ENCODE results near the gene TBC1D23. TPM values are rescaled to one million over a fixed set of nuclear protein-coding genes. Genes with fewer than 3 reads are reported as not detected.

Gene TBC1D23
- total RNA-seq, 1 experiment from 2014 or later, result 37.9 TPM

GRCh38 chr3:100268156-100268555 lies 7.4 kb downstream of the TBC1D23 start:
- intact Hi-C loops (cut with micrococcal nuclease), result loop anchor here (5.0 kb wide), 1 partner anchor 39 kb away; no protein-coding TSS in a partner anchor
- Histone ChIP-seq H4K20me1 (ENCODE audit: low read length) (peaks cover 4% of the 10 kb centered on the region; the same call in 1 of the 2 replicates), H3K4me1 (ENCODE audit: insufficient read depth, low read length) (peaks cover 53% of the 10 kb centered on the region), H2AFZ (ENCODE audit: low read length) (no peak overlapping the region), H3K9me3 (ENCODE audit: low read length) (no peaks in the 10 kb centered on the region), H3K27me3 (ENCODE audit: low read length) (no peaks in the 10 kb centered on the region), H3K36me3 (ENCODE audit: low read depth, low read length) (no peaks in the 10 kb centered on the region), H3F3A (ENCODE audit: low read length, unreplicated experiment) (no peaks in the 10 kb centered on the region), H3K9ac (ENCODE audit: low read length) (no peak overlapping the region), H3K9me2 (replicated peaks; ENCODE audit: low read length) (no peaks in the 10 kb centered on the region), H3K79me2 (ENCODE audit: low read length) (peaks cover 88% of the 10 kb centered on the region), H3K4me2 (ENCODE audit: low read length) (peak overlapping the region; percentile 76; the same call in 1 of the 2 replicates), H3K27ac (ENCODE audit: low read length) (no peak overlapping the region), H3K4me3 (ENCODE audit: low read length) (no peak overlapping the region)
- DNase-seq (no peak), ATAC-seq (no peak)
- BruUV-seq (replicated peaks), result no TSS peak
- TF ChIP-seq EZH2 (IDR thresholded peaks at IDR 0.05; ENCODE audit: low read length, unreplicated experiment), result no peak
- no peak for TF ChIP-seq EZH2phosphoT487 (IDR thresholded peaks at IDR 0.05; ENCODE audit: borderline replicate concordance, low read length)
- no peak for TF ChIP-seq CTCF (conservative IDR thresholded peaks at IDR 0.05; ENCODE audit: low read depth, low read length)
- ChIA-PET POLR2A (ENCODE audit: unreplicated experiment) (interaction anchor here (0.5 kb wide), 1 partner anchor 170 kb away, joined by 3 read pairs; no protein-coding TSS in a partner anchor), CTCF (no interaction called here)

- Histone ChIP-seq H3K4me1 (ENCODE audit: insufficient read depth, low read length) (peaks cover 48% of the 10 kb centered on the region), H2AFZ (ENCODE audit: low read length) (no peak overlapping the region), H3K4me2 (ENCODE audit: low read length) (peak overlapping the region; percentile 76), H3K27ac (ENCODE audit: low read length) (peak overlapping the region; percentile 69), H3K9me3 (ENCODE audit: low read length) (no peaks in the 10 kb centered on the region), H4K20me1 (ENCODE audit: low read length) (peaks cover 4% of the 10 kb centered on the region; the same call in 1 of the 2 replicates), H3K36me3 (ENCODE audit: low read depth, low read length) (no peaks in the 10 kb centered on the region), H3K4me3 (ENCODE audit: low read length) (no peak overlapping the region; the same call in 1 of the 2 replicates), H3K27me3 (ENCODE audit: low read length) (no peaks in the 10 kb centered on the region), H3K9ac (ENCODE audit: low read length) (no peak overlapping the region), H3F3A (ENCODE audit: low read length, unreplicated experiment) (no peaks in the 10 kb centered on the region), H3K9me2 (replicated peaks; ENCODE audit: low read length) (no peaks in the 10 kb centered on the region), H3K79me2 (ENCODE audit: low read length) (peaks cover 81% of the 10 kb centered on the region)
- DNase-seq (no peak), ATAC-seq (no peak)
- CTCF ChIA-PET, result no interaction called here
- TF ChIP-seq CTCF (conservative IDR thresholded peaks at IDR 0.05; ENCODE audit: low read depth, low read length) (no peak), EZH2 (IDR thresholded peaks at IDR 0.05; ENCODE audit: low read length, unreplicated experiment) (no peak), EZH2phosphoT487 (IDR thresholded peaks at IDR 0.05; ENCODE audit: borderline replicate concordance, low read length) (no peak)
- POLR2A ChIA-PET (ENCODE audit: unreplicated experiment), result interaction anchor here (0.5 to 1.9 kb wide), 4 partner anchors 8 to 1581 kb away, joined by 3 to 20 read pairs (median 4); partner anchors contain the start of genes CMSS1, NFKBIZ and TBC1D23
- intact Hi-C loops (cut with micrococcal nuclease), result loop anchor here (5.0 kb wide), 1 partner anchor 38 kb away; no protein-coding TSS in a partner anchor
- BruUV-seq (replicated peaks), result no TSS peak
Measured at GRCh38 chr3:100269001-100269400, 8.2 kb downstream of the TBC1D23 start.
